ENCODE measurements around the gene TRPM6.

The TRPM6 gene

DNA sequence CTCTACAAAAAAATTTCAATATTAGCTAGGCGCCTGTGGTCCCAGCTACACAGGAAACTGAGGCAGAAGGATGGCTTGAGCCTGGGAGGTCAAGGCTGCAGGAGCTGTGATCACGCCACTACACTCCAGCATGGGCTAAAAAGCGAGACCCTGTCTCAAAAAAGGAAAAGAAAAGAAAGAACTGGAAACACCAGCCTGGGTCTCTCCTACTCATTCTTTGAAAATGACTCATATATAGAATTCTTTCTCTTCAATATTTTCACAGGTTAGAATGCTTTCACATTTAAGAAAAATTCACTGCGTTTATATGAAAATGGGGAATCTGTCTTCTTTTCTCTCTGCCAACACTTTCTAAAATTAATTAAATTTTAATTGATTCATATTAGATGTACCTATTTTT is 115.6 kb downstream of the TRPM6 start:
- no peak for DNase-seq

DNA sequence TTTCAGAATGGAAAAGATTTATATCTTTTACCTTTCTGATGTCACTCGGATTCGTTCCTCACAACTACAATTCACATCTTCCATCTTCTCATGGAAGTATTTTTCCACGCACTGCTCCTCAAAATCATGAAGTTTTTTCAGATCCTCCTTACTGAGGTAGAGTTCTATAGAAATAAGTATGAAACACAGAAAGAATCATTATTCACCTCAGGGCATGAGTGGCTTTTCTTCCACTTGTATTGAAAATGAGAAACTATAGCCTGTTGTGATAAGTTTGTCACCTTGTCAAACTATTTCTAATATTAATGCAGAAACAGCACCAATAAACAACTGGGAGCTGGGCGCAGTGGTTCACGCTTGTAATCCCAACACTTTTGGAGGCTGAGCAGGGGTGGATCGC is 116.0 kb downstream of the TRPM6 start:
- DNase-seq, result no peak

DNA sequence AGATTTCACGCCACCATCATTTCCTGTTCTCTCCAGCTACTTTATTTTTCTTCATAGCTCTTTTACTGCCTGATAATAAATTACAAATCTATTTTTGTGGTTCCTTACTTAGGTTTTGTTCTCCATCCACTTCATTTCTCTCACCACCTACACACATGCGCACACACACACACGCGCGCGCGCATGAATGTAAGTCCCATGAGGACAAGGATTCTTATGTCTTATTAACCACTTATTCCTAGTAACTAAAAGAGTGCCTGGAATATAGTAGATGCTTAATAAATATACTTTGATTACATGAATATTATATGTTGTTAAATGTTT is 116.5 kb downstream of the TRPM6 start:
- no peak for DNase-seq

DNA sequence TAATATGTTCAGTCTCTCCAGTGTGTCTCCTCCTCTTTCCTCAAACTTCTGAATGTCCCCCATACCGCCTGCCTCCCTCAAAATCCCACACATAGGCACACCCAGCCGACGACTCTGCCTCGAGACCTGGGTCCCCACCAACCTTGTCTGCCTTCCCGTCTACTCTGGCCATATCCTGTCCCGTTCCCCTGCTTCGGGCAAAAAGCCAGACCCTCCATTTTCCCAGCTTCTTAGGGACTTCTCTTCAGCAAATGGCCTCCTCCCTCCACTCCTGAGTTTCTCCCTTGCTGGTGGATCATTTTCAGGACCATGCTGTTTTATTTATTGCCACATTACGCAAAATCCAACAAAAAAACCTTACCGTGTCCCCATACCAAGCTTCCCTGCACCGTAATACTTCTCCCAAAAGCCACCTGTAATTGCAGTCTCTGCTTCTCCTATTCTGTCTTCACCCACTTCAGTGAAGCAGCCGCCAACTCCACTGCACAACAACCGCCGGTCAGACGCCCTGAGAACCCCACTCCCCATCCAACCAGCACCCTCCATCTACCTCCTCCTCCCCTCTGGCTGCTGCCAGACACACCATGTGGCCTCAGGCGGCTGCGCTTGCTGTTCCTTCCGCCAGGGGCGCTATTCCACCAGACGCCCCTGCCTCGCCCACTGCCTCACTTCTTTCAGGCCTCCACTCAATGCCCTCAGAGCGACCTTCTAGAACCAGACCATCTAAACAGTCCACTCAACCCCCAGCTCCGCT is 117.0 kb downstream of the TRPM6 start:
- DNase-seq, result no peak

DNA sequence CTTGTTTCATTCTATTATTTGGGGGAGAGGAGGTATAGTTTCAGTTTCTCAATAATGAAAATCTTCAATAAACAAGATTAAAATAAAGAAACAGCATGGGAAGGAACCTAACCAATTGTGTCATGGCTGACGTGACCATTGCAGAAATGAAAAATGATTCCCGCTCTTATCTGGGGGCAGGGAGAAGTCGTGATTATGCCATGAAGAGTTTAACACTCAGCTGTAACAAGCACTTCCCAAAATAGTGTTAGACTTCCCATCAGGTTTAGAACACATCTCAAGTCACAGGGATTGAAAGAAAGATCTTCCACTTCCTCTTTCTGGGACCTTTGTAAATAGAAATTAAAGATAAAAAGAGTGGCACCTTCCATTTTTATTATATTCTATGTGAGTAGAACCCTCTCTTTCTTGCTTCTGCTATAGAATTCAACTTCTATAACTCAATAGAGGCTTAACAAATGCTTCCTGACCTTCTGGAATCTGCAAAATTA is 122.2 kb downstream of the TRPM6 start:
- DNase-seq, result no peak

DNA sequence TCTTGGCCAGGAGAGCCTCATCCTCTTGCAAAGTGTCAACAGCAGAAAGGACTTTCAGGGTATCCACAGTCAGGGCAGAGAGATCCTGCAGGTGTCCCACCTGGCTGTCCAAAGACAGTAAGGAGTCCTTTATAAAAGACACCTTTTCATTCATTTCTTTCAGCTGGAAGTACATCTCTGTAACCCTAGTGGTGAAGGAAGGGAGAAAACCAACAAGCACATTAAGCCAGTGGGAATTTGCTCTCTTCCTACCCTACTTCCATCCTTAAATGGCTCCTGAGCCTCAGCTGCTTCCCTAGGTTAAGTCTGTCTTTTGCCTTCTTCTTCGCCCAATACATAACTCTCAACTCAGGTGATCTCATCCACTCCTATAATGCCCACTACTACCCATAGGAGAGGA is 124.8 kb downstream of the TRPM6 start:
- DNase-seq, result no peak

DNA sequence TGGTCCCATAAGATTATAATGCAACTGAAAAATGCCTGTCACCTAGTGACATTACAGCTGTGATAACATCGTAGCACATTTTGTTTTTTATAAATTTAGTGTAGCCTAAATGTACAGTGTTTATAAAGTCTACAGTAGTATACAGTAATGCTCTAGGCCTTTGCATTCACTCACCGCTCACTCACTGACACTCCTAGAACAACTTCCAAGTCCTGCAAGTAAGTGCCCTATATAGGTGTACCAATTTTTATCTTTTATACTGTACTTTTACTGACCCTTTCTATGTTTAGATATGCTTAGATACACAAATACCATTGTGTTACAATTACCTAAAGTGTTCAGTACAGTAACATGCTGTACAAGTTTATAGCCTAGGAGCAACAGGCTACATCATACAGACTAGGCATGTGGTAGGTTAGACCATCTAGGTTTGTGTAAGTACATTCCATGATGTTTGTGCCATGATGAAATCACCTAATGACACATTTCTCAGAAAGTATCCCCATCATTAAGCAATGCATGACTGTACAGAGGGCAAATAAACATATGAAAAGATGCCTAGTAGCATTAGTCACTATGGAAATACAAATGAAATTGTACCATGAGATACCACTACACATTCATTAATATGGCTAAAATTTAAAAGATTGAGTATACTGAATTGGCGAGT is 127.6 kb downstream of the TRPM6 start:
- DNase-seq, result no peak

DNA sequence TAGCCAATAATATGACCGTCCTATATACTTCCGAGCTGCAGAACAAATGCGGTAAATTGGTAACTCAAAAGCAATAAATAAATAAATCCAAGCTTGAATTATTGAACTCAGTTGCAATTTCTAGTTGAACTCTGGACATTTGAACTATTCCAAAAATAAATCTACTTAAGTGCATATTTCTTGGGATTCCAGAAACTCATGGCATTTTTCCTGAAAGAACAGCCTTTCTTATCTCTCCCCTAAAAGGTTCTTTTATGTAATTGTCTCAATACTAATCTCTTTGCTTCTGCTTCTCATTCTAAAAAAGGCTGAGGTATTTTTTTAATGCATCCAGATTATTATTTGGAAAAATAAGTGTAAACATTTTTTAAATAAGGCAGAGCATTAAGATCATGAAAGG is 131.7 kb downstream of the TRPM6 start:
- no peak for DNase-seq

DNA sequence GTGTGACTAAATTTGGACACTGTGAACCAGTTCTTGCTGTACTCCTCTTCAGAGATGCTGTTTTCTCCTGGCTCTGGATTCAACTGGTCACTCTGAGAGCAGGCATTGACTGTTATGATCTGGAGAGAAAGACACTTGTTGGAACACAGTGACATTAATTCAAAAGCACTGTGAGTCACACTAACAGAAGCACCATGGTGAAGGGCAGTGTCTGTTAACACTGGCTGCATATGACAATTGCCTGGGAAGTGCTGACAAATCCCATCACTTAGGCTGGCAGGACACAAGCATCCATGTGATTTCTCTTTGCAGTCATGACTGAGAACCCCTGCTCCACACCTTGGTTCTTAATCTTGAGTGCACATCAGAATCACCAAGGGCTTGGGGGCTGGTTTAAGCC is 132.4 kb downstream of the TRPM6 start:
- DNase-seq, result no peak

DNA sequence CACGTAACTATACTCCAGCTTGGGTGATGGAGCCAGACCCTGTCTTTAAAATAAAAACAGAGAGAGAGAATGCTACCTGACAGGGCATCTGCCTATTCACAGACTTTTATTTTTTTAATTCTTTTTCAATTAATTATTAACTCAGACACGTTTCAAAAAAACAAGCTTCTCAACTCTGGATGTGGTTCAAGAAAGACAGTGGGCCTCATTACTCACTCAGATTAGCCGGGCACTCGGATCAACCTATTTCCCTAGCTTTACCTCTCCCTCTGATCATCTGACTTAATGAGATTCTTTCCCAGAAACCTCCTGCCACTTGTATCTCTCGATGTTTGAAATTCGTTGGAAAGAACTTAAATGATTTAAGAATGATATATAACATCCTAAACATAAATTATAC is 134.1 kb downstream of the TRPM6 start:
- no peak for DNase-seq

DNA sequence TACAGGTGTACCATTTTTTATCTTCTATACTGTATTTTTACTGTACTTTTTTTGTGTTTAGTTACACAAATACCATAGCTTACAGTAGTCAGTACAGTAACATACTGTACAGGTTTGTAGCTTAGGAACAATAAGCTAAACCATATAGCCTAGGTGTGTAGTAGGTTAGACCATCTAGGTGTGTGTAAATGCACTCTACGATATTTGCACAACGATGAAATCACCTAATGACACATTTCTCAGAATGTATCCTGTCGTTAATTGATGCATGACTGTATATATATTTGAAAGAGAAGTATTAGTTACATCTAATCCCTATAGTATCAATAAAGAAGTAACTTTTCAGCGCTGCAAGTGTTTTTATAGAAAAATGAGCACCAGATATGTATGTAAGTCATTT is 138.8 kb downstream of the TRPM6 start:
- no peak for DNase-seq

DNA sequence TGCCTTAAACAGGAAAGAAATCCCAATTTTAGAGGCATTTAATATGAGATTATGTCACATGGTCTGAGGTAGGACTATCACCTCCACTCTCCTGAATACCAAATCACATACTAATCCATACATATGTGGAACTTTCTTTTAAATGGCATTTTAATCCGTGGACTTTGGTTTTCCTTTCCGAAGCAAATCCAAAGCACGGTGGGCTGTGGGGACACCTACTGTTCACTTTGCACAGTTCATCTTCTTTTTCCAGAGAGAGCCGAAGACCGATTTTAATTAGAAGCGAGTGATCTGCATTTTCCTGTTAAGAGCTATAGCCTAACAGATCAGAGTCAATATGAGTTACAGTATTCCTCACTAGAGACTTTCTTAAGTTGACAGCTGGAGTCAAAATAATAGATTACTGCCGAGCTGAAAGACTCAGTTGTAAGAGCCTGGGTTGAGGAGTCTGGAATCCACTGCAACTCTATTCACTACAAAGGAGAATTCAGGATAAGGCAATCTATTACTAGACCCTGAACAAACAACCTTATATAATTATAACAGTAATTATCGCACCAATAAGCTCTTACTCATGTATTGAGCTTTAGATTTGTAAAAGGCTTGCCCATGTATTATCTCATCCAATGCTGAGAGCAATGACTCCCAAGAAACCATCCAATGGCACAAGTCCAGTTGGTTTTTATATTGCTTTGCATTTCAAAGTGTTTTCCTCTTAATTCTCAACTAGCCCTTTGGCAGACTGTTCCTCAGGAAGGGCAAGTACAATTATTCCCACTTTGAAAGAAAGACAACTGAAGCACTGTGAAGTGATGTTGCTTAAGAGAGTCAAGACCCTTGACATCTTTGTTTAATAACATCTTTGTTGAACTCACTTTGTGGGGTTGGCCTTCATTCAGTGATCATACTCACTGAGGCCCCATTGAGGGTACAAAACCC is 144.7 kb downstream of the TRPM6 start:
- no peak for DNase-seq

DNA sequence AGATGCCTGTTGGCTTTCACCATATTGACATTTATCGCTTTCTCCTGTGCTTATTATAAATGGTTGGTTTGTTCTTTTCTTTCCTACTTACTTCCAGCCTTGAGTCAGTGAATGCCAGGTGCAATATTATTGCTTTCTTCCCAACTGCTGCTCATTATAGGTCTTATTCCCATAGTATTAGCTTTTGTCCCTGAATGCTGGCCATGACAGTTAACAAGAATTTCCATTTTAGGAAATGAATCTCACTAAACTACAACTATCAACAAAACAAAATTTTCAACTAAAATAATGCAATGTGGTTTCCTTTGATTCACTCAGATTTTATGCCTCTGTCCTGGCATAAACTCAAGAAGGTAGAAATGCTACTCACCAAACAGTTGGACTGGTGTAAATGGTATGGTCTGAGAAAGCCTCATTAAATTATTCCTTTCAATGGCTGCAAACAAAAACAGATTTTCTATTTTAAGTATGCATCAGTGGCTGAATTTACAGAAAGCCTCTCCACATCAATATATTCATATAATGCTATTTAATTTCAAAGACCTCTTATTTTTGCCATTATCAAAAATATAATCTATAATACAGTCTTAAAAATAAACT is 145.4 kb downstream of the TRPM6 start:
- DNase-seq, result no peak

DNA sequence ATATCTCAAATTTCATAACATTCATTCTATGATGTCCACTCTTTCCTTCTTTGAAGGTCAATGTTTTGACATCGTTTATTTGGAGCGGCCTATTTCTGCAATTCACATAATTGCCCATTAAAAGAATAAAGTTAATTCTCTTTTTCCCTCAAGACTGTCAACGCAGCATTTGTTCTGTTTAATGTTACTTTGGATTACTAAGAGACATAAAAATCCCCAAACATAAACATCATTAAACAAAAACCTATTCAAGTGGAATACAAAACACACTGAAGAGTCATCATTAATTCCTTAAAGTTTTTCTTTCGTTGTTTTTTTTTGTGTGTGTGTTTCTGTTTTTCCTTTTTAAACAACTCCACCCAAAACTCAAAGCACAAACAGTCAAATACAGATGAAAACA is 151.1 kb downstream of the TRPM6 start:
- no peak for DNase-seq

DNA sequence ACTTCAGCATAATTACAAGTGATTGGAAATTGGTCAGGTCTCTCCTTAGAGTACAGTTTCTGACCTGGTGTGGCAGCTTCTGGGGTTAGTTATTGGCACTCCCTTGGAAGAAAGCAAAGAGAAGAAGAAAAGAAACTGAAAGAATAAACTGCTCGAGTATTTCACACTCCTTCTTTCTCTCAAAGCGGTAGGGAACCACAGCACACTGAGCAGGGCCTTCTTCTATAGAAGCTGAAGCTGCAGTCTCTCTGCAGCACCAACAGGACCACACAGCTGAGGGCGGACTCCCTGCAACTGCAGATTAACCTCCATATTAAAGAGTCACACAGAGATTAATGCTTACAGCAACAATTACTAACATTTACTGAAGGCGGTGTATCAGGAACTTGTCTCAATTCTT is 152.0 kb downstream of the TRPM6 start:
- DNase-seq, result no peak

DNA sequence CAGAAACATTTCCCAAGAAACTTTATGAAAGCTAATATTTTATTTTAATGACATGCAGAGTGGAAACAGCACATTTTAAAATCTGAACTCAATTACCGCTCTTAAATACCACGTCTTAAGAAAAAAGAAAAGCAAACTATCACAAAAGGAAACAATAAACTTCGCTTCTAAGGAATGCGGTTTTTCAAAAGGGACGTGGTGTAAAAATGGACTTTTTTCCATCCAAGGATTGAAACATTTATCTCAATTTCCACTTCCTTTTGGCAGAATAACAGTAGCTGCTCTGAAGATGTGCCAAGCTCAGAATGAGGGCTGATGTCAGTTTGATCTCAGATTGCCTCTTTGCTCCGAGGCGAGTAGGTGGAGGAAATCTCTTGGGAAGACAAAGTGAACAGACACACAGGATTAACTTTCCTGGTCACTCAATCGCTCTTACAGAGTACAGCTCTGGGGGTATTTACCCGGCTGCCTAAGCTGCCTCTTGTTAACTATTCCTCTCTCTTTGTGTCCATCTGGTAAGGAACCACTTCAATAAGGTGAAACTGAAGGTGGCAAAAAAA is 158.5 kb downstream of the TRPM6 start:
- no peak for DNase-seq

DNA sequence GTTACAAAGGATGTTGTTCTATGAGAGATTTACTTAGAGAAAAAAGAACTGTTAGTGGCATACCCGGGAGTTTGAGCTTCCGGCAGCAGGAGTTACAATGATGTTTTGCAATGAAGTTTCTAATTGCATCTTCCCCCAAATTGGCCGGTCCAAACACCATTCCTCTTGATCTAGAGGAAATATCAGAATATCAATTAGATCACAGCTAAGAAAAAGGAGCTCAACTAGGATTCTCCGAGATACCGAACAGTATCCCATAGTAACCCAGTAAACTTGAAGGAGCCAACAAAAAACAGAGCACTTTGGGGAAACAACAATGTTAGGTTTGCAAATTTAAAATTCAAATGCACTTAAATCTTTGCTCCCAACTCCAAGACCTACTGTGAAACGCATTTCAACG is 159.5 kb downstream of the TRPM6 start:
- DNase-seq, result no peak

DNA sequence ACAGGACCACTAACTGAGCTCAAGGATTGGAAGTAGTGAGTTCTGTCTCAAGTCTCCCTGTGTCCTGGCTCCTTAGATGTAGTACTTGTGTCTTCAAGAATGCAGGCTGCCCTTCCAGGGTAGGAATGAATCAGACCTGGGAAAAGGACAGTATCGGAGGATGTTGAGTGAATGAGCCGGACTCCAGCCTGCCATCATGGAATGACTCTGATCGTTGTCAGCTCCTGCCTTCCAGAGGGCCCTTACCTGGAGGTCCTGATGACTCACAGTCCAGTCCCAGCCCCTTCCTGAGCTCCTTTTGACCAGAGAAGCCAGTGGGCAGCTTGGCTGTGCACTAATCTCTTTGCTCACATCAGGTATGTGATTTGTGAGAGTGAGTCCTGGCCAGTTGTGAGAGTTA is 161.1 kb downstream of the TRPM6 start:
- no peak for DNase-seq

DNA sequence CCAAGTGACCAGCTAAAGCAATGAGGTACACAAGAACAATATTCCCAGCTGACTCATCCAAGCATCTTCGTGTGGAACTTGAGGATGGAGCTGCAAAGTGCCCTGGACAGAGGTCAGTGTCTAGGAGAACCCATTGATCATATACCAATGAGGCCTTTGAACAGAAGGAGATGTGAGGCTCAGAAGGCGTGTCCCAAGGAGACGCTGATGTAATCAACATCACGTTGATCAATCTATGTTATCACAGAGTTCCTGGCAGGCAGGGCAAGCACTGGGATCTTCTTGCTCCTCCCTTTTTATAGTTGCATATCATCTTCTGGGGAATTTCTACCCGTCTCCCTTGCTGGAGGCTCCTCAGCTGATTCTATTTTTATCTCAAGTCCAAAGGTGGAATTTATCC is 163.4 kb downstream of the TRPM6 start:
- no peak for DNase-seq

DNA sequence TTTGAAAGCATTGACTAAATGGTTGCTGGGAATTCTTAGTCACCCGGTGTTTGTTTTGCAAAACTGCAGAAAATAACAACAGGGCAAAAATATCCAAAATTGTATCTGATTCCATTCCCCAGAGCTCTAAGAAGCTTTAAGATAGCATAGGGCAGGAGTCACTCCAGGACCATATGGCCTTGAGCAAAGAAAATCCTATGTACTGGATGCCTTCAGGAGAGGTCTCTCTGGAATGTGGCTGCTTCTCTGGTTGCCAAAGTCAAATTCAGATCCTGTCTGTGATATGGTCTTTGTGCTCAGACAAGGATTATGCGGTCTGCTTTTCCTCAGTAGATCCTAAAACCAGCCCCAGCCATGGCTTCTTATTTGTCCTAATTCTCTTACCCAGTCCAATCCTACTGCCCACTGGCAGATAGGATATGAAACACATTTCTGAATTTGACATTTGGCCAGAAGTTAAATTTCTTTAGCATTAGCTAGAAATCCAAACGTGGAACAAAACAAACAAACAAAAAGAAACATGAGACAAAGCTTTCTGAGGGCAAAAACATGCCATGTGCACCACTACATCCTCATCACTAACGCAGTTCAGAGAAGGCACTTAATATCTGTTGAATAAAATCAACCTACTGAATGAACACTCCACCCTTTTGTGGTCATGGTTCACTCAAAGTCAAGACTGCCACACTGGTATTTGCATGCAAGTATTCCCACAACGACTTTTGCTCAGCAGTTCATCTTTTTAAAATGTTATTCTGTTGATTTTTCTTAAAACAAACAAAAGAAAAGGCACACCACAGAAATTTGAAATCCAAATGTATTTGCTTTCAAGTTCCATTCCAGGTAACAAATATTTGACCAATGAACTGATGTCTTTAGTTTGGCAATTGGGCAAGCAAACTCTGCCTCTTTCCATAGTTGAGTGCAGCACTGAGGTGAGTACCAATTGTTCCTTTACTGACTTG is 165.7 kb downstream of the TRPM6 start:
- DNase-seq, result no peak

DNA sequence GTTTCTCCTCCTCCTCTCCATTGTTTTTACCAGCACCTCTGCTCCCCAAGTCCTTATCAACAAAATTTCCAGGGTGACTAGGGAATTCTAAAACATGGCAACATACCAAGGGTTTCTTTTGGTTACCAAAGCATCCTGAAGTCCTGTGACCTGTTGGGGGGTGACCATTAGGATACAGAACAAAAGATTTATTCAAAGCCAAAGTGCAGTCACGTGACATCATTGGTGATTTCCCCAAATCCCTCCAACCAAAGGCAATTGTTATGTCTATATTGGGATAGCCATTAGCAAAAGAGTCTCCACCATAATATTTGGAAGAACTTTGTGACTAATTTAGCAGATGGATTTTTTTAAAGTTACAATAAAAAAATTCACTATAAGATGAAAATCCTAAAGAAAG is 168.4 kb downstream of the TRPM6 start:
- DNase-seq, result no peak

DNA sequence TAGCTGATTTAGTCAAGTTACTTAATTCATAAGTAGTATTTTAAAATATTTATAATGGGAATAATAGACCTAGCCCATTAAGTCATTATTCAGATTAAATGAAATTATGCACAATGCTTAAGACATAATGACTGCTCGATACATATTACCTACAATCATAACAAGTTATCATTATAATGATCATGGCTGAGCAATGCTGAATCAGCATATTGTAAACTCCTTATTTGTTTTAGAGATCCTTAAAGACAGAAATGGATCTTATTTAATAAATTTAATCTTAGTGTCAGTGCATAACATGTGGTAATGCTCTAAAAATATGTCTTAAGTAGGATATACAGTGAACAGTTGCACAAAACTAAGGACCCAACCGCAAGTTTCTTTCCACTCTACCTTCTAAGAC is 169.0 kb downstream of the TRPM6 start:
- no peak for DNase-seq
